Measurements from ENCODE around the gene SYS1.
A peak's percentile ranks its signal among the peaks of the same experiment; 100 is the strongest.

SYS1 gene

GRCh38 chr20:45387274-45387673 is 24.3 kb downstream of the SYS1 start:
- no peak overlapping the region for H3K4me3 Mint-ChIP-seq
- H3K9me3 Mint-ChIP-seq, result no peaks in the 10 kb centered on the region
- peak overlapping the region; percentile 46 for H3K27ac Mint-ChIP-seq

GRCh38 chr20:45390931-45391330 is 28.0 kb downstream of the SYS1 start:
- Mint-ChIP-seq H3K4me3 (no peak overlapping the region), H3K4me1 (peaks cover 5% of the 10 kb centered on the region), H3K27ac (no peak overlapping the region), H3K27me3 (no peaks in the 10 kb centered on the region), H3K9me3 (no peaks in the 10 kb centered on the region), H3K36me3 (peaks cover 16% of the 10 kb centered on the region)

More at GRCh38 chr20:45387274-45387673, 24.3 kb downstream of the SYS1 start:
- no peaks in the 10 kb centered on the region for H3K27me3 Mint-ChIP-seq
- H3K4me1 Mint-ChIP-seq, result peaks cover 8% of the 10 kb centered on the region
- H3K36me3 Mint-ChIP-seq, result peaks cover 18% of the 10 kb centered on the region

- Mint-ChIP-seq H3K27me3 (no peaks in the 10 kb centered on the region), H3K36me3 (peaks cover 16% of the 10 kb centered on the region), H3K27ac (no peak overlapping the region), H3K9me3 (no peaks in the 10 kb centered on the region), H3K4me1 (peaks cover 5% of the 10 kb centered on the region), H3K4me3 (no peak overlapping the region)
These were observed 28.6 kb downstream of the SYS1 start for GRCh38 chr20:45391559-45391958.

GRCh38 chr20:45392733-45393132 is 29.8 kb downstream of the SYS1 start:
- Mint-ChIP-seq H3K36me3 (peaks cover 10% of the 10 kb centered on the region), H3K4me1 (no peaks in the 10 kb centered on the region), H3K27ac (peak overlapping the region; percentile 17), H3K9me3 (no peaks in the 10 kb centered on the region), H3K4me3 (no peak overlapping the region), H3K27me3 (no peaks in the 10 kb centered on the region)

- Mint-ChIP-seq H3K27me3 (no peaks in the 10 kb centered on the region), H3K4me3 (no peak overlapping the region), H3K4me1 (no peaks in the 10 kb centered on the region), H3K27ac (no peak overlapping the region), H3K9me3 (peaks cover 3% of the 10 kb centered on the region), H3K36me3 (peaks cover 12% of the 10 kb centered on the region)
These were observed 31.5 kb downstream of the SYS1 start for GRCh38 chr20:45394221-45395113.

- no peak overlapping the region for H3K4me3 Mint-ChIP-seq
- no peaks in the 10 kb centered on the region for H3K27me3 Mint-ChIP-seq
- H3K9me3 Mint-ChIP-seq, result peaks cover 9% of the 10 kb centered on the region
- H3K36me3 Mint-ChIP-seq, result peaks cover 13% of the 10 kb centered on the region
- H3K27ac Mint-ChIP-seq, result no peak overlapping the region
- H3K4me1 Mint-ChIP-seq, result no peaks in the 10 kb centered on the region
These were observed 32.1 kb downstream of the SYS1 start for GRCh38 chr20:45395114-45395415.

- H3K4me3 Mint-ChIP-seq, result no peak overlapping the region
- H3K9me3 Mint-ChIP-seq, result peaks cover 9% of the 10 kb centered on the region
- H3K27me3 Mint-ChIP-seq, result no peaks in the 10 kb centered on the region
- no peaks in the 10 kb centered on the region for H3K4me1 Mint-ChIP-seq
- peaks cover 21% of the 10 kb centered on the region for H3K36me3 Mint-ChIP-seq
- no peak overlapping the region for H3K27ac Mint-ChIP-seq
These were observed 36.1 kb downstream of the SYS1 start for GRCh38 chr20:45399018-45399417.

- H3K4me3 Mint-ChIP-seq, result no peak overlapping the region
- peaks cover 21% of the 10 kb centered on the region for H3K36me3 Mint-ChIP-seq
- peaks cover 9% of the 10 kb centered on the region for H3K9me3 Mint-ChIP-seq
- H3K27me3 Mint-ChIP-seq, result no peaks in the 10 kb centered on the region
- H3K27ac Mint-ChIP-seq, result no peak overlapping the region
- peaks cover 8% of the 10 kb centered on the region for H3K4me1 Mint-ChIP-seq
These were observed 37.5 kb downstream of the SYS1 start for GRCh38 chr20:45400346-45401031.

- Mint-ChIP-seq H3K4me1 (peaks cover 19% of the 10 kb centered on the region), H3K36me3 (peaks cover 17% of the 10 kb centered on the region), H3K4me3 (no peak overlapping the region), H3K27me3 (no peaks in the 10 kb centered on the region), H3K27ac (no peak overlapping the region), H3K9me3 (peaks cover 9% of the 10 kb centered on the region)
These were observed 40.0 kb downstream of the SYS1 start for GRCh38 chr20:45402946-45403345.

GRCh38 chr20:45404438-45404837 is 41.5 kb downstream of the SYS1 start:
- Mint-ChIP-seq H3K27ac (peak overlapping the region; percentile 72), H3K36me3 (peaks cover 12% of the 10 kb centered on the region), H3K4me3 (peak overlapping the region; percentile 65), H3K4me1 (peaks cover 29% of the 10 kb centered on the region), H3K27me3 (no peaks in the 10 kb centered on the region), H3K9me3 (peaks cover 7% of the 10 kb centered on the region)

- Mint-ChIP-seq H3K4me1 (peaks cover 29% of the 10 kb centered on the region), H3K9me3 (no peaks in the 10 kb centered on the region), H3K4me3 (peak overlapping the region; percentile 89), H3K36me3 (peaks cover 10% of the 10 kb centered on the region), H3K27ac (peak overlapping the region; percentile 79), H3K27me3 (no peaks in the 10 kb centered on the region)
These were observed 42.8 kb downstream of the SYS1 start for GRCh38 chr20:45405571-45406259.

- H3K27ac Mint-ChIP-seq, result peak overlapping the region; percentile 65
These were observed 43.5 kb downstream of the SYS1 start for GRCh38 chr20:45406260-45407066.

GRCh38 chr20:45407067-45407745 is 44.2 kb downstream of the SYS1 start:
- Mint-ChIP-seq H3K27ac (peak overlapping the region; percentile 19), H3K27me3 (no peaks in the 10 kb centered on the region), H3K4me1 (peaks cover 29% of the 10 kb centered on the region), H3K9me3 (no peaks in the 10 kb centered on the region), H3K36me3 (peaks cover 8% of the 10 kb centered on the region), H3K4me3 (peak overlapping the region; percentile 76)

More at GRCh38 chr20:45406260-45407066, 43.5 kb downstream of the SYS1 start:
- H3K36me3 Mint-ChIP-seq, result peaks cover 10% of the 10 kb centered on the region
- H3K4me1 Mint-ChIP-seq, result peaks cover 29% of the 10 kb centered on the region
- H3K9me3 Mint-ChIP-seq, result no peaks in the 10 kb centered on the region
- peak overlapping the region; percentile 76 for H3K4me3 Mint-ChIP-seq
- H3K27me3 Mint-ChIP-seq, result no peaks in the 10 kb centered on the region

- Mint-ChIP-seq H3K36me3 (peaks cover 8% of the 10 kb centered on the region), H3K9me3 (no peaks in the 10 kb centered on the region), H3K4me1 (peaks cover 29% of the 10 kb centered on the region), H3K4me3 (peak within 1 kb of the TSS; percentile 76), H3K27me3 (no peaks in the 10 kb centered on the region), H3K27ac (peak within 1 kb of the TSS; percentile 57)
These were observed 45.1 kb downstream of the SYS1 start, which contains the start of gene DBNDD2 for GRCh38 chr20:45407783-45408645. Gene DBNDD2 (plus strand): TSS chr20:45408289. CDS start chr20:45408468, 179 bp downstream.

All from activated naive CD4-positive, alpha-beta T cell treated with anti-CD3 and anti-CD28 coated beads, Interleukin-2, amount 50 U/mL, for 24 hours (primary cell).